Nephron (organoid): ENCODE data around the gene PSMA5.

Source experiments
- H3K27ac Mint-ChIP-seq, 3 experiments: 2 replicates each; pipeline ENCODE4 v1.8.0; 2020; ENCODE audit warnings: mixed read lengths in 3 of 3, mild to moderate bottlenecking in 2 of 3, moderate library complexity in 1 of 3
- H3K27me3 Mint-ChIP-seq: 2 replicates; pipeline ENCODE4 v1.8.0; 2021; ENCODE audit warnings: low read depth, mild to moderate bottlenecking, moderate library complexity, mixed read lengths
- H3K36me3 Mint-ChIP-seq: 2 replicates; pipeline ENCODE4 v1.8.0; 2020; ENCODE audit warnings: low read depth, mixed read lengths
- H3K4me1 Mint-ChIP-seq: 2 replicates; pipeline ENCODE4 v1.8.0; 2020; ENCODE audit warnings: mixed read lengths
- H3K4me3 Mint-ChIP-seq, 3 experiments: 2 replicates each; pipeline ENCODE4 v1.8.0; 2020; ENCODE audit warnings: mild to moderate bottlenecking in 3 of 3, mixed read lengths in 3 of 3, moderate library complexity in 2 of 3
- H3K9me3 Mint-ChIP-seq: 2 replicates; pipeline ENCODE4 v1.8.0; 2020; ENCODE audit warnings: mixed read lengths
- TF ChIP-seq, protein P1 (sequence below), 3 experiments: fragments of 200-600 bp; sonication (generic); IDR thresholded peaks; one replicate each; pipeline ENCODE4 v1.5.0; 2021; ENCODE audit warnings: antibody characterized with exemption in 3 of 3; ENCODE audit not compliant: unreplicated experiment in 3 of 3

Gene PSMA5

DNA sequence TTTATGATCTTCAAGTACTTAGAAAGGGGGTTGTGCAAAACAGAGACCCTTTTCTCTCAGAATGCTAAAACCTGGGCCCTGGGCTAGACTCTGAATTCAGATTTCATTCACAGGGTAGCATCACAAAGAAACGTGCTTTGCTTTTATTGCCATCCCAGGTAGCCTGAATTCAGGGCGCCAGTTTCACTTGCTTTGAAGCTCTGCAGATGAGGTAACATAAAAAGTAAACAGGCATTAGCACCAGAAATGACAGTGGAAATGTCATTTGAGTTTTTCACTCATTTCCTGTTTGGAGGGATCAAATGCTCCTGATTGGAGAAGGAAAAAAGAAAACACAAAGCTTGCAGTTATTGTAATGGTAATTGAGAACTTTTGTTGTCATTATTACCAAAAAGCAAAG is 42.7 kb upstream of the PSMA5 start:
- Mint-ChIP-seq H3K4me3 (no peak overlapping the region), H3K36me3 (no peaks in the 10 kb centered on the region), H3K4me1 (peaks cover 11% of the 10 kb centered on the region), H3K9me3 (no peaks in the 10 kb centered on the region), H3K27me3 (peaks cover 97% of the 10 kb centered on the region), H3K27ac (no peak overlapping the region)
- TF ChIP-seq, protein P1, sequence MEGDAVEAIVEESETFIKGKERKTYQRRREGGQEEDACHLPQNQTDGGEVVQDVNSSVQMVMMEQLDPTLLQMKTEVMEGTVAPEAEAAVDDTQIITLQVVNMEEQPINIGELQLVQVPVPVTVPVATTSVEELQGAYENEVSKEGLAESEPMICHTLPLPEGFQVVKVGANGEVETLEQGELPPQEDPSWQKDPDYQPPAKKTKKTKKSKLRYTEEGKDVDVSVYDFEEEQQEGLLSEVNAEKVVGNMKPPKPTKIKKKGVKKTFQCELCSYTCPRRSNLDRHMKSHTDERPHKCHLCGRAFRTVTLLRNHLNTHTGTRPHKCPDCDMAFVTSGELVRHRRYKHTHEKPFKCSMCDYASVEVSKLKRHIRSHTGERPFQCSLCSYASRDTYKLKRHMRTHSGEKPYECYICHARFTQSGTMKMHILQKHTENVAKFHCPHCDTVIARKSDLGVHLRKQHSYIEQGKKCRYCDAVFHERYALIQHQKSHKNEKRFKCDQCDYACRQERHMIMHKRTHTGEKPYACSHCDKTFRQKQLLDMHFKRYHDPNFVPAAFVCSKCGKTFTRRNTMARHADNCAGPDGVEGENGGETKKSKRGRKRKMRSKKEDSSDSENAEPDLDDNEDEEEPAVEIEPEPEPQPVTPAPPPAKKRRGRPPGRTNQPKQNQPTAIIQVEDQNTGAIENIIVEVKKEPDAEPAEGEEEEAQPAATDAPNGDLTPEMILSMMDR (IDR thresholded peaks at IDR 0.05; ENCODE audit: unreplicated experiment in 3 of 3): no peak

DNA sequence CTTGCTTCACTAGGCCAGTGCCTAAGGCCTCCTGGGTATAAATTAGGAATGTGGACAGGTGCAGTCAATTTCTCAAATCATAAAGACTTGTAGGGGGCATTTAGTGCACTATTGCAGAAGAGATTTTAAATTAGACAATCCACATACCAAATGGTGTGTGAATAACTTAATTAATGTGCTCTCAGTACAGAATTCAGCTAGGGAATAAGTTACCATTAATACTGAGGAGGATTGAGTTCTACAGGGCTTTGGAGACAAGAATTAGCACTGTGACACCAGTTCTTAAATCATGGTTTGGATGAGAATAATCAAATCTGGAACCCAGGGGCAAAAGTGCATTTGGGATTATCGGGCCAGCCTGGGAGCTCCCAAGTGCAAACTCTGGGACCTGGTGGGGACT is 41.8 kb upstream of the PSMA5 start:
- H3K9me3 Mint-ChIP-seq: no peaks in the 10 kb centered on the region
- no peaks in the 10 kb centered on the region for H3K36me3 Mint-ChIP-seq
- TF ChIP-seq, protein P1 (IDR thresholded peaks at IDR 0.05; ENCODE audit: unreplicated experiment in 3 of 3): no peak
- H3K27me3 Mint-ChIP-seq: peaks cover 97% of the 10 kb centered on the region
- H3K27ac Mint-ChIP-seq: no peak overlapping the region
- H3K4me3 Mint-ChIP-seq: peak overlapping the region; percentile 69 to 79 (median 72)
- H3K4me1 Mint-ChIP-seq: peaks cover 11% of the 10 kb centered on the region

DNA sequence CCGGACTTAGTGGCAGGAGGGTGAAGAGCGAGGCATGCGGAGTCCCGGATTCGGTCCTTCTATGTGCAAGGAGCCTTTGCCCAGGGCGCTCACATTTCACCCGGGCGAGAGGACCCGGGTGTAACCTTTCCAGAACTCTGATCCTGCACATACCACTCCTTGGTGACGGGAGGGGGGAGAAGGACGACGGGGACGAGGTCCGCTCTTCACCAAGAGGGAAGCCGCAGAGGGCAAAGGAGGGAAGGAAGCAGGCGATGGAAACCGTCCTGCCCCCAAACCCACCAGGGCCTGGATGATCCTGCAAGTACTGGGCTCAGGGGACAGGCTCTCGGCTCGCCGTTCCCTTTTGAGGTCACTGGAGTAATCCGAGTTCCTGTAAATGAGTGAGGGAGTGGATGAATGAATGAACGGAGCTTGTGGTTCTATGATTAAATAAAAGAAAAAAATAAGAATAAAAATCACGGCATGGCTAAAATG is 41.1 kb upstream of the PSMA5 start:
- Mint-ChIP-seq H3K4me1 (peaks cover 11% of the 10 kb centered on the region), H3K4me3 (peak overlapping the region; percentile 69 to 79 (median 72)), H3K27me3 (peaks cover 97% of the 10 kb centered on the region), H3K27ac (peak overlapping the region in 1 of 3 experiments; percentile 51), H3K36me3 (no peaks in the 10 kb centered on the region), H3K9me3 (no peaks in the 10 kb centered on the region)
- TF ChIP-seq, protein P1 (IDR thresholded peaks at IDR 0.05; ENCODE audit: unreplicated experiment in 3 of 3): no peak

DNA sequence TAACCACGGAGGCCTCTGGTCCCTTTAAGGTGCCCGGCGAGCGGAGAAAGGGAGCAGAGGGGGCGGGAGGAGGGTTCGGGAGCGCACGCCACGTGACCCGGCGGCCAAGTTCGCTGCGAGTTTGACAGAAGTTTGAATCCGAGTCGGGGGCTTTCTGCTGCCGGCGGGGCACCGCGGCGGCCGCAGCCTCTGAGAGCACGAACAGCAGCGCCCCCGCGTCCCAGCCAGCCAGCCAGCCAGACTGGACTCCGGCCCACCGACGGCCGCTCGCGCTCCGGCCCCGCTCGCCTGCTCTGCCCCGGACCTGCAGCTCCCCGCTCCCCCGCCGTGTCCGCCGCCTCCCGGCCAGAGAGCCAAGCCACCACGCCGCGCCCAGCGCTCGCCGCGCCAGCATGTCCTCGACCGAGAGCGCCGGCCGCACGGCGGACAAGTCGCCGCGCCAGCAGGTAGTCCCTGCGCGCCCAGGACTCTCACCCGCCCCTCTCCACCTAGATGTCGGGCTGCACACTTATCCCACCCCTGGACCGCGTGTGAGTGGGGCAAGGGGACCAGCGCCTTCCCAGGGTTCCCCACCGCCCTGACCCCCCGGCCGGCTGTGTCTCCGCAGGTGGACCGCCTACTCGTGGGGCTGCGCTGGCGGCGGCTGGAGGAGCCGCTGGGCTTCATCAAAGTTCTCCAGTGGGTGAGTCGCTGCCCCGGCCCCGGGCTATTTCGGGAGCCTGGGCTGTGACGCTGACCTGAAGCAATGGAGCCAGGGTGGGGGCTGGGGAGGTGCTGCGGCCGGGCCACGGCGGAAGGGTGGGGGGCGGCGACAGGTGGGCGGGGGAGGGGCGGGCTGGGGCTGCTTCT is 40.4 kb upstream of the PSMA5 start, which contains the start of gene SYPL2:
Gene SYPL2, plus strand, starts transcription at position 95 of the 849 bp plus-strand sequence. Its CDS starts 298 bp downstream, at position 393.
- peak within 1 kb of the TSS in 1 of 3 experiments; percentile 51 for H3K27ac Mint-ChIP-seq
- TF ChIP-seq, protein P1 (IDR thresholded peaks at IDR 0.05; ENCODE audit: unreplicated experiment in 3 of 3): no peak
- H3K36me3 Mint-ChIP-seq: no peaks in the 10 kb centered on the region
- H3K4me3 Mint-ChIP-seq: peak within 1 kb of the TSS; percentile 81 to 87 (median 84)
- H3K27me3 Mint-ChIP-seq: peaks cover 99% of the 10 kb centered on the region
- no peaks in the 10 kb centered on the region for H3K9me3 Mint-ChIP-seq
- peaks cover 11% of the 10 kb centered on the region for H3K4me1 Mint-ChIP-seq

DNA sequence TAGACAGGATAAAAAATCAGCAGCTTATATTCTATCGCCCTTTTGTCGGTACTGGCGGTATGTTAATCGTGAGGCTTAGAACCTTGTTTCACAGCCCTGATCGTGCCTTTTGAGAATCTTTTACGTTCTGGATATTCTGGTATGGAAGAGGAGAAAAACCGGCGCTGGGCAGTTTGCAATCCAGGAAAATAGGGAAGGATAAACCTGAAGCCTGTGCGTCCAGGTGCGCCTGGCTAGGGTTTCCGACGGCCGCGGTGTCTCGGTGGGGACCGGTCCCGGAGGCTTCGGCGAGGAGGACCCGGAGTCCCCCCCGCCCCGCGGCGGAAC is 39.8 kb upstream of the PSMA5 start:
- no peaks in the 10 kb centered on the region for H3K36me3 Mint-ChIP-seq
- H3K27ac Mint-ChIP-seq: peak overlapping the region in 1 of 3 experiments; percentile 30
- H3K4me3 Mint-ChIP-seq: peak overlapping the region; percentile 81 to 87 (median 84)
- peaks cover 99% of the 10 kb centered on the region for H3K27me3 Mint-ChIP-seq
- H3K4me1 Mint-ChIP-seq: peaks cover 11% of the 10 kb centered on the region
- no peaks in the 10 kb centered on the region for H3K9me3 Mint-ChIP-seq
- TF ChIP-seq, protein P1 (IDR thresholded peaks at IDR 0.05; ENCODE audit: unreplicated experiment in 3 of 3): no peak
